Medulla oblongata (tissue), 1 donor: ENCODE measurements around the gene GTF2I.
"Not testable (repeated sequence)": the region's sequence is repeated elsewhere in the genome, so short reads cannot be mapped to it uniquely, and the experiment has no call there.

ENCODE experiments used
- DNase-seq: peaks from one replicate; pipeline ENCODE4 v3.0.0-alpha.2; 2015; ENCODE audit errors: extremely low spot score

The GTF2I gene

GRCh38 chr7:74713567-74713966 lies 56.0 kb downstream of the GTF2I start:
- DNase-seq: no peak

- DNase-seq: no peak
These were observed 60.4 kb downstream of the GTF2I start for GRCh38 chr7:74717889-74718288.

GRCh38 chr7:74718336-74718735 lies 60.8 kb downstream of the GTF2I start:
- no peak for DNase-seq

GRCh38 chr7:74722153-74722552 lies 64.6 kb downstream of the GTF2I start:
- DNase-seq: no peak

GRCh38 chr7:74725840-74726239 lies 68.3 kb downstream of the GTF2I start:
- no peak for DNase-seq

GRCh38 chr7:74726309-74727101 lies 69.0 kb downstream of the GTF2I start:
- DNase-seq: no peak

GRCh38 chr7:74728686-74729085 lies 71.2 kb downstream of the GTF2I start:
- DNase-seq: not testable (repeated sequence)

- DNase-seq: not testable (repeated sequence)
These were observed 72.7 kb downstream of the GTF2I start for GRCh38 chr7:74730186-74730585.

GRCh38 chr7:74739974-74740703 lies 82.6 kb downstream of the GTF2I start:
- not testable (repeated sequence) for DNase-seq

- not testable (repeated sequence) for DNase-seq
These were observed 86.5 kb downstream of the GTF2I start for GRCh38 chr7:74743936-74744557.

GRCh38 chr7:74753921-74754482 lies 96.5 kb downstream of the GTF2I start:
- not testable (repeated sequence) for DNase-seq

GRCh38 chr7:74756673-74757072 lies 99.2 kb downstream of the GTF2I start:
- not testable (repeated sequence) for DNase-seq

- not testable (repeated sequence) for DNase-seq
These were observed 100.8 kb downstream of the GTF2I start for GRCh38 chr7:74758268-74758667.

- not testable (repeated sequence) for DNase-seq
These were observed 101.5 kb downstream of the GTF2I start for GRCh38 chr7:74758982-74759381.

GRCh38 chr7:74765205-74765918 lies 107.8 kb downstream of the GTF2I start:
- DNase-seq: not testable (repeated sequence)

- DNase-seq: not testable (repeated sequence)
These were observed 109.0 kb downstream of the GTF2I start for GRCh38 chr7:74766509-74766908.

GRCh38 chr7:74766991-74767390 lies 109.5 kb downstream of the GTF2I start:
- DNase-seq: not testable (repeated sequence)

GRCh38 chr7:74770062-74770461 lies 112.5 kb downstream of the GTF2I start:
- DNase-seq: not testable (repeated sequence)

GRCh38 chr7:74772093-74772492 lies 114.6 kb downstream of the GTF2I start:
- not testable (repeated sequence) for DNase-seq

- DNase-seq: not testable (repeated sequence)
These were observed 116.5 kb downstream of the GTF2I start, which contains the start of gene NCF1 for GRCh38 chr7:74773760-74774750. Gene NCF1, plus strand, starts transcription at chr7:74774011. Its CDS starts 21 bp downstream, at chr7:74774032.
